ENCODE measurements around the gene SWI5. TPM values are rescaled to one million over a fixed set of nuclear protein-coding genes. Genes with fewer than 3 reads are reported as not detected.

The SWI5 gene
- total RNA-seq, 2 donors from 2014 or later: 33.4 to 46.9 TPM

- Histone ChIP-seq H3K27ac (ENCODE audit: low read depth, low read length) (no peak overlapping the region), H3K4me3 (ENCODE audit: low read length) (no peak overlapping the region), H3K9me3 (ENCODE audit: control insufficient read depth, low read length) (no peaks in the 10 kb centered on the region), H3K9ac (ENCODE audit: extremely low read depth, low read length, poor library complexity, severe bottlenecking) (no peak overlapping the region), H3K36me3 (ENCODE audit: control insufficient read depth, insufficient read depth, low read length) (peaks cover 13% of the 10 kb centered on the region), H3K4me1 (ENCODE audit: control insufficient read depth, insufficient read depth, low read length) (no peaks in the 10 kb centered on the region), H3K27me3 (ENCODE audit: control insufficient read depth, insufficient read depth, low read length, poor library complexity, severe bottlenecking) (no peaks in the 10 kb centered on the region)
- no peak overlapping the region for H3K4me3 Mint-ChIP-seq
- H3K27me3 Mint-ChIP-seq (ENCODE audit: insufficient read depth): peaks cover 8% of the 10 kb centered on the region
- H3K36me3 Mint-ChIP-seq (ENCODE audit: low read depth): peaks cover under 1% of the 10 kb centered on the region
- DNase-seq: no peak
- WGBS, 2 experiments (ENCODE audit: insufficient coverage in 1 of 2, insufficient read length in 1 of 2): 89 to 96% methylated on average over 4 to 11 of the region's 13 CpGs
- no peaks in the 10 kb centered on the region for H3K9me3 Mint-ChIP-seq
- H3K27ac Mint-ChIP-seq: no peak overlapping the region
- TF ChIP-seq, protein P1, sequence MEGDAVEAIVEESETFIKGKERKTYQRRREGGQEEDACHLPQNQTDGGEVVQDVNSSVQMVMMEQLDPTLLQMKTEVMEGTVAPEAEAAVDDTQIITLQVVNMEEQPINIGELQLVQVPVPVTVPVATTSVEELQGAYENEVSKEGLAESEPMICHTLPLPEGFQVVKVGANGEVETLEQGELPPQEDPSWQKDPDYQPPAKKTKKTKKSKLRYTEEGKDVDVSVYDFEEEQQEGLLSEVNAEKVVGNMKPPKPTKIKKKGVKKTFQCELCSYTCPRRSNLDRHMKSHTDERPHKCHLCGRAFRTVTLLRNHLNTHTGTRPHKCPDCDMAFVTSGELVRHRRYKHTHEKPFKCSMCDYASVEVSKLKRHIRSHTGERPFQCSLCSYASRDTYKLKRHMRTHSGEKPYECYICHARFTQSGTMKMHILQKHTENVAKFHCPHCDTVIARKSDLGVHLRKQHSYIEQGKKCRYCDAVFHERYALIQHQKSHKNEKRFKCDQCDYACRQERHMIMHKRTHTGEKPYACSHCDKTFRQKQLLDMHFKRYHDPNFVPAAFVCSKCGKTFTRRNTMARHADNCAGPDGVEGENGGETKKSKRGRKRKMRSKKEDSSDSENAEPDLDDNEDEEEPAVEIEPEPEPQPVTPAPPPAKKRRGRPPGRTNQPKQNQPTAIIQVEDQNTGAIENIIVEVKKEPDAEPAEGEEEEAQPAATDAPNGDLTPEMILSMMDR (conservative IDR thresholded peaks at IDR 0.05): no peak
- H3K4me1 Mint-ChIP-seq: no peaks in the 10 kb centered on the region
These were observed 31.8 kb upstream of the SWI5 start for GRCh38 chr9:128244091-128244836.

DNA sequence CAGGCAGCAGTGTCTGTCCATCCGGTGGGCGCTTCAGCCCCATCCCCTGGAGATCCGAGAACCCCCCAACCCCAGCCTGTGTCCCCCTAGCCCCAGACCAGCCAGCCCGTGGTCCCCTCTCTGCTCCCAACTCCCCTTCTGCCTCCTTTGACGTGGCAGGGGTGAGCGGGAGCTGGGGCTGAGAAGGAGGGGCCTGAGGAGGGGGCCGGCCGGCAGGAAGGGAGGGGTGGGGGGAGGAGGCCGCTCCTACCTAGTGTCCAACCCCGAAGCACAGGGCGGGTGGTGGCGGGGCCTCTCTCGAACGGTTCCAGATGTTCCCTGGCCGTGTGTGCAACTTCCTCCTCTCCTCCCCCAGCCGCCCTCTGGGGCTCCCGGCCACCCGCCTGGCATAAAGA is 31.2 kb upstream of the SWI5 start:
- Mint-ChIP-seq H3K9me3 (no peaks in the 10 kb centered on the region), H3K36me3 (ENCODE audit: low read depth) (no peaks in the 10 kb centered on the region), H3K4me3 (no peak overlapping the region), H3K4me1 (peaks cover 4% of the 10 kb centered on the region), H3K27me3 (ENCODE audit: insufficient read depth) (peaks cover 14% of the 10 kb centered on the region), H3K27ac (no peak overlapping the region)
- H3K36me3 ChIP-seq (ENCODE audit: control insufficient read depth, insufficient read depth, low read length): peaks cover 7% of the 10 kb centered on the region
- DNase-seq: peak; percentile 79
- TF ChIP-seq, protein P1 (conservative IDR thresholded peaks at IDR 0.05): no peak
- H3K27me3 ChIP-seq (ENCODE audit: control insufficient read depth, insufficient read depth, low read length, poor library complexity, severe bottlenecking): no peaks in the 10 kb centered on the region
- no peaks in the 10 kb centered on the region for H3K4me1 ChIP-seq (ENCODE audit: control insufficient read depth, insufficient read depth, low read length)
- no peak overlapping the region for H3K4me3 ChIP-seq (ENCODE audit: low read length)
- WGBS, 2 experiments (ENCODE audit: insufficient coverage in 1 of 2, insufficient read length in 1 of 2): 57 to 73% methylated on average over 4 to 15 of the region's 18 CpGs
- no peak overlapping the region for H3K9ac ChIP-seq (ENCODE audit: extremely low read depth, low read length, poor library complexity, severe bottlenecking)
- no peak overlapping the region for H3K27ac ChIP-seq (ENCODE audit: low read depth, low read length)
- no peaks in the 10 kb centered on the region for H3K9me3 ChIP-seq (ENCODE audit: control insufficient read depth, low read length)

- Histone ChIP-seq H3K36me3 (ENCODE audit: control insufficient read depth, insufficient read depth, low read length) (peaks cover 5% of the 10 kb centered on the region), H3K4me1 (ENCODE audit: control insufficient read depth, insufficient read depth, low read length) (no peaks in the 10 kb centered on the region), H3K4me3 (ENCODE audit: low read length) (no peak overlapping the region), H3K27ac (ENCODE audit: low read depth, low read length) (peak overlapping the region; percentile 72), H3K9me3 (ENCODE audit: control insufficient read depth, low read length) (no peaks in the 10 kb centered on the region), H3K9ac (ENCODE audit: extremely low read depth, low read length, poor library complexity, severe bottlenecking) (no peak overlapping the region), H3K27me3 (ENCODE audit: control insufficient read depth, insufficient read depth, low read length, poor library complexity, severe bottlenecking) (no peaks in the 10 kb centered on the region)
- DNase-seq: peak; percentile 76
- H3K27ac Mint-ChIP-seq: no peak overlapping the region
- no peak overlapping the region for H3K4me3 Mint-ChIP-seq
- TF ChIP-seq, protein P1 (conservative IDR thresholded peaks at IDR 0.05): no peak
- no peaks in the 10 kb centered on the region for H3K9me3 Mint-ChIP-seq
- peaks cover 16% of the 10 kb centered on the region for H3K27me3 Mint-ChIP-seq (ENCODE audit: insufficient read depth)
- H3K36me3 Mint-ChIP-seq (ENCODE audit: low read depth): no peaks in the 10 kb centered on the region
- 75 to 90% methylated on average over 5 to 13 of the region's 13 CpGs for WGBS, 2 experiments (ENCODE audit: insufficient coverage in 1 of 2, insufficient read length in 1 of 2)
- H3K4me1 Mint-ChIP-seq: peaks cover 6% of the 10 kb centered on the region
These were observed 30.5 kb upstream of the SWI5 start for GRCh38 chr9:128245421-128246151.
